Immature natural killer cell (primary cell): ENCODE results near the gene MAGI1. TPM values are rescaled to one million over a fixed set of nuclear protein-coding genes. Genes with fewer than 3 reads are reported as not detected.
"Not testable (repeated sequence)": the region's sequence is repeated elsewhere in the genome, so short reads cannot be mapped to it uniquely, and the experiment has no call there.

Source experiments
- DNase-seq, 3 donors: peaks; one replicate each; pipeline ENCODE4 v3.0.0; 2022; ENCODE audit warnings: mixed read lengths in 1 of 3
- H3K27ac Mint-ChIP-seq, 6 donors: one replicate each; pipeline ENCODE4 v1.8.0; 2020; ENCODE audit warnings: mixed read lengths in 6 of 6, mild to moderate bottlenecking in 5 of 6, inconsistent platforms in 4 of 6, moderate library complexity in 3 of 6
- H3K27me3 Mint-ChIP-seq, 3 donors: one replicate each; pipeline ENCODE4 v1.8.0; 2020 to 2021; ENCODE audit warnings: low read depth in 3 of 3, mild to moderate bottlenecking in 3 of 3, mixed read lengths in 3 of 3, moderate library complexity in 3 of 3, inconsistent platforms in 1 of 3
- H3K36me3 Mint-ChIP-seq, 3 donors: one replicate each; pipeline ENCODE4 v1.8.0; 2020; ENCODE audit warnings: mixed read lengths in 3 of 3, inconsistent platforms in 2 of 3, mild to moderate bottlenecking in 2 of 3
- H3K4me1 Mint-ChIP-seq, 2 donors: one replicate each; pipeline ENCODE4 v1.8.0; 2020; ENCODE audit warnings: inconsistent platforms in 2 of 2, mild to moderate bottlenecking in 2 of 2, mixed read lengths in 2 of 2, moderate library complexity in 1 of 2
- H3K4me3 Mint-ChIP-seq, 5 donors: one replicate each; pipeline ENCODE4 v1.8.0; 2020; ENCODE audit warnings: mild to moderate bottlenecking in 5 of 5, mixed read lengths in 5 of 5, inconsistent platforms in 3 of 5, moderate library complexity in 3 of 5
- H3K9me3 Mint-ChIP-seq, 6 donors: one replicate each; pipeline ENCODE4 v1.8.0; 2020; ENCODE audit warnings: mild to moderate bottlenecking in 6 of 6, mixed read lengths in 6 of 6, inconsistent platforms in 4 of 6, moderate library complexity in 3 of 6
- polyA plus RNA-seq, 3 donors: library from polyadenylated mRNA; unstranded; fragments of 300-500 nt; fragmentation: Illumina TruSeq; gene quantifications; one replicate each; pipeline ENCODE4 v1.2.3, GENCODE V29; 2021

MAGI1 gene
- polyA plus RNA-seq, 3 donors from 2014 or later: not detected

DNA sequence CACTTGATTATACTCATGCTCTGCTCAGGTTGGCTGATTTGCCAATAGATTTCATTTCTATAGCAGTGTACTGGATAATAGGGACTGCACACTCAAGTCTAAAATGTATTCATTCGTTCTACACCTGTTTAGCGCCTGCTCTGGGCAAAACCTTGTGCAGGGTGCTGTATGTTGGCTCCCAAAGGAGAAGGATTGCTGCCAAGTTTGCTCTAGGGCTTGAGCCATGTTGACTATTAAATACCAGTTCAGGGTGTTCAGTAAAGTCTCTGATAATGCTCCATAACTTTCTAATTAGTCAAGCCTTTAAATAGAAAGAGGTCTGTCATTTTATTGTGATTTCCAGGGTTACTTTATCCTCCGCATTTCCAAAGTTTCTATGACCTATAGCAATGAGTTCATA is 470.2 kb downstream of the MAGI1 start:
- Mint-ChIP-seq H3K4me1 (no peaks in the 10 kb centered on the region), H3K27ac (no peak overlapping the region)
- DNase-seq: no peak

GRCh38 chr3:65565744-65566143 is 473.0 kb downstream of the MAGI1 start:
- not testable (repeated sequence) for H3K4me3 Mint-ChIP-seq, H3K27ac Mint-ChIP-seq, DNase-seq, H3K4me1 Mint-ChIP-seq, H3K36me3 Mint-ChIP-seq, H3K27me3 Mint-ChIP-seq
- H3K9me3 Mint-ChIP-seq: peaks cover 0 to 11% (median 2%) of the 10 kb centered on the region in 6 donors

More for the DNA sequence above, 470.2 kb downstream of the MAGI1 start:
- Mint-ChIP-seq H3K27me3 (no peaks in the 10 kb centered on the region), H3K4me3 (no peak overlapping the region), H3K36me3 (no peaks in the 10 kb centered on the region), H3K9me3 (peaks cover 0 to 11% (median 2%) of the 10 kb centered on the region in 6 donors)

DNA sequence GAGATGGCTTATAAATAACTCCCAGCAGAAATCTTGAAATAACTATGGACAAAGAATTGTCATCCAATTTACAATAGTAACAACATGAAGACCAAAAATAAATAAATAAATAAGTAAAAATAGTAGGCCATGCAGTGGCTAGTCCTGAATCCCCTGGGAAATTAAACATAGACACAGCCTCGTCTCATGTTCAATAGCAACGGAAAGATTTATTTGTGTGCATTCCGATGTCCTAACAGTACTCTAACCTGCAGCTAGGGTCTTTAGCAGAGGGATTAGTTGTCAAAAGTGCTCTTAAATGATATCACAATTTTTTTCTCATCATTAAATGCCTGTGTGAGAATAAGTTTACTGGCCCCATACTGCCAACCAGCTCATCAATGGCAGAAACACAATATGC is 474.2 kb downstream of the MAGI1 start:
- no peaks in the 10 kb centered on the region for H3K4me1 Mint-ChIP-seq
- no peak overlapping the region for H3K27ac Mint-ChIP-seq
- no peak overlapping the region for H3K4me3 Mint-ChIP-seq
- no peaks in the 10 kb centered on the region for H3K27me3 Mint-ChIP-seq
- H3K9me3 Mint-ChIP-seq: peaks cover 0 to 11% (median 2%) of the 10 kb centered on the region in 6 donors
- H3K36me3 Mint-ChIP-seq: no peaks in the 10 kb centered on the region
- no peak for DNase-seq

DNA sequence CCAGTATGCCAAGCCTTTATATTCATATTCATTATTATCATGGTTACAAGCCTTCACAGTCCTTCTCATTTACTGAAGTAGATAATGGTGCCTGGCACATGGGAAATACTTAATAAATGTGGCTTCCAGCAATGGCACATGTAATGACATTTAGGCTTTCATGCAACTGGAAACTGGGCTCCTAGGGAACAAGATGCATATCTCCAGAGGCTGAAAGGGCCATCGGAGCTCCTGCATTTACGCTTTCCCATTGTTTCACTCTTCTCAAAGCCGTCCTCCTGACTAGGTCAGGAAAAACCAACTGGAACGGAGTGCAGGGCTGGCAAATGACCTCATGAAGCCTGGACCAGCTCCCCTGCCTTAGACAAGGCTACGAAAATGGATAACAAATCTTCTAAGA is 474.9 kb downstream of the MAGI1 start:
- H3K27ac Mint-ChIP-seq: no peak overlapping the region
- H3K27me3 Mint-ChIP-seq: no peaks in the 10 kb centered on the region
- no peak for DNase-seq
- no peaks in the 10 kb centered on the region for H3K4me1 Mint-ChIP-seq
- no peaks in the 10 kb centered on the region for H3K36me3 Mint-ChIP-seq
- H3K9me3 Mint-ChIP-seq: peaks cover 0 to 5% (median 2%) of the 10 kb centered on the region in 6 donors
- no peak overlapping the region for H3K4me3 Mint-ChIP-seq

DNA sequence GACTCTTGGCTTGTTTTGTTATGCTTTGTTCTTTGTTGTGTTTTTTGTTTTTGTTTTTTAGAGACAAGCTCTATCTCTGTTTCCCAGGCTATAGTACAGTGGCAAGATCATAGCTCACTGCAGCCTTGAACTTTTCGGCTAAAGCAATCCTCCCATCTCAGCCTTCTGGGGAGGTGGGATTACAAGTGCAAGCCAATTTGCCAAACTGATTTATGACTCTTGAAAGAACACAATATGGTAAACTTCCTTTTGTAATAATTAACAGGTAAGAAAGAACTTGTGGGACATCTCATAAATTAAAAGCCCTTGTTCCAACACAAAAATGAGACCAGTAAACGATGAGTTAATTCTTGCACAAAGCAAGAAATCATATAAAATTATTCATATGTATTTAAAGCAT is 476.3 kb downstream of the MAGI1 start:
- no peak overlapping the region for H3K4me3 Mint-ChIP-seq
- H3K27me3 Mint-ChIP-seq: peaks cover 0 to 2% (median 1%) of the 10 kb centered on the region in 3 donors
- no peak for DNase-seq
- H3K36me3 Mint-ChIP-seq: no peaks in the 10 kb centered on the region
- peaks cover 2 to 8% (median 3%) of the 10 kb centered on the region in 6 donors for H3K9me3 Mint-ChIP-seq
- no peak overlapping the region for H3K27ac Mint-ChIP-seq
- H3K4me1 Mint-ChIP-seq: no peaks in the 10 kb centered on the region

DNA sequence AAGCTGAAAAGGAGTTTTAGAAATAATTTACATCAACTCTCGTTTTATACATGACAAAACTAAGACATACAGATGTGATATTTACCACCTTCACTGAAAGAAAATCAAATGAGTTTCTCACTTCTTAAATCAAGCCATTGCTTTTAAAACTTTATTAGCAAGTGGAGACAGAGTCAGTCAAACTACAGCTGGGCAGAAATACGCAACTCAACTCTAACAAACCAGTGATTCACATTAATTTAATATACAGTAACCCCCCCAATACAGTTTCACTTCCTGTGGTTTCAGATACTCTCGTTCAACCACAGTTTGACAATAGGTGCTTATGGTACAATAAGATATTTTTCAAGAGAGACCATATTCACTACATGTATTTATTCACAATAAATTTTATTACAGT is 477.1 kb downstream of the MAGI1 start:
- DNase-seq: no peak
- Mint-ChIP-seq H3K36me3 (no peaks in the 10 kb centered on the region), H3K27ac (no peak overlapping the region), H3K4me1 (no peaks in the 10 kb centered on the region), H3K4me3 (no peak overlapping the region), H3K9me3 (peaks cover 2 to 11% (median 4%) of the 10 kb centered on the region in 6 donors), H3K27me3 (peaks cover 0 to 3% (median 1%) of the 10 kb centered on the region in 3 donors)

- Mint-ChIP-seq H3K4me1 (no peaks in the 10 kb centered on the region), H3K4me3 (no peak overlapping the region), H3K27me3 (peaks cover 0 to 3% (median 1%) of the 10 kb centered on the region in 3 donors), H3K9me3 (peaks cover 2 to 13% (median 5%) of the 10 kb centered on the region in 6 donors), H3K27ac (no peak overlapping the region), H3K36me3 (no peaks in the 10 kb centered on the region)
- no peak for DNase-seq
These were observed 477.8 kb downstream of the MAGI1 start for GRCh38 chr3:65560901-65561300.

DNA sequence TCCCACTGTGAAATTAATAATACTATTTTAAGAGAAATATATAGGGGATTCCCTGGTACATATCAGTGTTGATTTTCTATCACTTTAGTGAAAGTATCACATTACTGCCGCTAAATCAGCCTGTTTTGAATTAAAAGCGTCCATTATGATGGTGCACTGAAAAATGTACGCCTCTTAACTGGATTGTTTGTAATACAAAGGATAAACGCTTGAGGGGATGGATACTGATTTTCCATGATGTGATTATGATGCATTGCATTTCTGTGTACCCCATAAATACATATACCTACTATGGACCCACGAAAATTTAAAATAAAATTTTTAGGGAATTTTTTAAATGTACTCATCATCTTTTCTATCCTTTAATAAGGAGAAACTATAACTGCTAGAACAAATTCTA is 478.6 kb downstream of the MAGI1 start:
- H3K9me3 Mint-ChIP-seq: peaks cover 2 to 16% (median 5%) of the 10 kb centered on the region in 6 donors
- H3K4me3 Mint-ChIP-seq: no peak overlapping the region
- no peak for DNase-seq
- H3K4me1 Mint-ChIP-seq: no peaks in the 10 kb centered on the region
- H3K27ac Mint-ChIP-seq: no peak overlapping the region
- peaks cover 0 to 3% (median 1%) of the 10 kb centered on the region in 3 donors for H3K27me3 Mint-ChIP-seq
- H3K36me3 Mint-ChIP-seq: no peaks in the 10 kb centered on the region

- Mint-ChIP-seq H3K36me3 (no peaks in the 10 kb centered on the region), H3K9me3 (peaks cover 0 to 14% (median 6%) of the 10 kb centered on the region in 6 donors), H3K4me3 (no peak overlapping the region), H3K27me3 (peaks cover 0 to 3% (median 1%) of the 10 kb centered on the region in 3 donors), H3K27ac (no peak overlapping the region), H3K4me1 (no peaks in the 10 kb centered on the region)
- no peak for DNase-seq
These were observed 479.1 kb downstream of the MAGI1 start for GRCh38 chr3:65559643-65560042.

- Mint-ChIP-seq H3K27me3 (peaks cover 0 to 3% (median 1%) of the 10 kb centered on the region in 3 donors), H3K36me3 (no peaks in the 10 kb centered on the region), H3K4me3 (no peak overlapping the region), H3K27ac (no peak overlapping the region), H3K9me3 (peaks cover 0 to 14% (median 5%) of the 10 kb centered on the region in 6 donors), H3K4me1 (no peaks in the 10 kb centered on the region)
- DNase-seq: no peak
These were observed 479.9 kb downstream of the MAGI1 start for GRCh38 chr3:65558826-65559225.

DNA sequence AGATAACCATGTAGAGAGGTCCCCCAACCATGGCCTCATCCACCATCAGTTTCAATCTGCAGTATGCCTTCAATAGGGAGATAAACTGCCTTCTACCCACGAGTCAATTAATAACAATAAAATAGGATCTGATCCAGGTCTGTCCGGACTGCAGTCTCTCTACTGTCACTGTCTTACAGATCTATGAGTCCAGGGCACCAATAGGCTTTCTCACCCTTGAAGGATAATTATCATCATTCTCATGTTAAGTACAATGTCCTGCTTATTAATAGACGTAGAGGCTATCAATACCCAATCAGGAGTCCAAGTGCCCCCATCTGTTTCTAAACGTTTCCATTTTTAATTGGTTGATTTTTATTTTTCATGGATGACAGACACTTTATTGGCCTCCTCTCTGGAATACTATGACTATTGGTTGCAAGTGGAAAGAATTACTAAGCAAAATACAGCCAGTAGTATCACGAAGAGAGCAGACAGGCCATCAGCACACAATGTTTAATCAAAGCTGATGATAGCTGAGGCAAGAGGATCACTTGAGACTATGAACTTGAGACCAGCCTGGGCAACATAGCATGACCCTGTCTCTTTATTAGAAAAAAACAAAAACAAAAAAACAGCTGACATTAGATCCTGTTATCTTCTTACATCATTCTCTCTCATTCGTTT is 480.7 kb downstream of the MAGI1 start:
- peaks cover 0 to 14% (median 5%) of the 10 kb centered on the region in 6 donors for H3K9me3 Mint-ChIP-seq
- no peaks in the 10 kb centered on the region for H3K36me3 Mint-ChIP-seq
- peaks cover 0 to 3% (median 1%) of the 10 kb centered on the region in 3 donors for H3K27me3 Mint-ChIP-seq
- no peaks in the 10 kb centered on the region for H3K4me1 Mint-ChIP-seq
- no peak for DNase-seq
- H3K27ac Mint-ChIP-seq: no peak overlapping the region
- H3K4me3 Mint-ChIP-seq: no peak overlapping the region

GRCh38 chr3:65556934-65557577 is 481.7 kb downstream of the MAGI1 start:
- peaks cover 0 to 3% (median 1%) of the 10 kb centered on the region in 3 donors for H3K27me3 Mint-ChIP-seq
- no peaks in the 10 kb centered on the region for H3K36me3 Mint-ChIP-seq
- H3K27ac Mint-ChIP-seq: no peak overlapping the region
- H3K4me3 Mint-ChIP-seq: no peak overlapping the region
- peaks cover 0 to 20% (median 5%) of the 10 kb centered on the region in 6 donors for H3K9me3 Mint-ChIP-seq
- H3K4me1 Mint-ChIP-seq: no peaks in the 10 kb centered on the region
- DNase-seq: no peak

DNA sequence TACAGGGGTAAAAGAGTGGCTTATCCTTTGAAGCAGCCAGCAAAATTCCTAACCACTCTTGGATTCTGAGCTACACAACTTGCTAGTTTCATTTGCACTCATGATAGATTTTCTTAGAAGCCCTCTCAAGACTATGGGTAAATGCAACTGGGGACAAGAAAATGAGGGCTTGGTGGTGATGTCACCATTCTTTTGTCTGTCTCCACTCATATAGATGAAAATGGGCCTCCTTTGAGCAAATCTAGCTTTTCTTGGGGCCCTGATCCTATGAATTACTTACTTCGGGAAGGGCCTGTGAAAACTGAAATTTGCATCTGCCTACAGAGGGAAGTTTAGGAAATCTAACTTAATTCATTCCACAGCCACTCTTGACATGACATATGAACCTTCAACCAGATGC is 486.3 kb downstream of the MAGI1 start:
- no peak for DNase-seq
- Mint-ChIP-seq H3K4me1 (no peaks in the 10 kb centered on the region), H3K36me3 (no peaks in the 10 kb centered on the region), H3K27me3 (peaks cover 0 to 3% (median 2%) of the 10 kb centered on the region in 3 donors), H3K27ac (no peak overlapping the region), H3K9me3 (peaks cover 0 to 27% (median 2%) of the 10 kb centered on the region in 6 donors), H3K4me3 (no peak overlapping the region)

GRCh38 chr3:65551945-65552344 is 486.8 kb downstream of the MAGI1 start:
- DNase-seq: no peak
- Mint-ChIP-seq H3K4me1 (no peaks in the 10 kb centered on the region), H3K27ac (no peak overlapping the region), H3K36me3 (no peaks in the 10 kb centered on the region), H3K4me3 (no peak overlapping the region), H3K9me3 (peaks cover 0 to 23% (median 2%) of the 10 kb centered on the region in 6 donors), H3K27me3 (peaks cover 0 to 3% (median 2%) of the 10 kb centered on the region in 3 donors)
